T-helper 1 cell treated with Interleukin-12 subunit alpha and Interleukin-12 subunit beta and Interleukin-4 antibody, amounts not matched to agents 30 μg/mL and 1 μg/mL, for 36 hours (primary cell): ENCODE results near the gene RNF20.
"Not testable (repeated sequence)": the region's sequence is repeated elsewhere in the genome, so short reads cannot be mapped to it uniquely, and the experiment has no call there.

Experiments used
- H3K27ac Mint-ChIP-seq: one replicate; pipeline ENCODE4 v1.8.0; 2021; ENCODE audit warnings: mild to moderate bottlenecking, mixed read lengths
- H3K27me3 Mint-ChIP-seq: one replicate; pipeline ENCODE4 v1.8.0; 2021; ENCODE audit warnings: low read depth, mixed read lengths
- H3K36me3 Mint-ChIP-seq: one replicate; pipeline ENCODE4 v1.8.0; 2021; ENCODE audit warnings: low read depth, mixed read lengths
- H3K4me1 Mint-ChIP-seq: one replicate; pipeline ENCODE4 v1.8.0; 2021; ENCODE audit warnings: low read depth, mixed read lengths
- H3K4me3 Mint-ChIP-seq: one replicate; pipeline ENCODE4 v1.8.0; 2021; ENCODE audit warnings: mild to moderate bottlenecking, moderate library complexity, mixed read lengths
- H3K9me3 Mint-ChIP-seq: one replicate; pipeline ENCODE4 v1.8.0; 2021; ENCODE audit warnings: mixed read lengths

Gene RNF20

GRCh38 chr9:101513351-101513750, 20.3 kb upstream of the RNF20 start:
- no peak overlapping the region for H3K4me3 Mint-ChIP-seq
- no peak overlapping the region for H3K27ac Mint-ChIP-seq
- no peaks in the 10 kb centered on the region for H3K4me1 Mint-ChIP-seq
- peaks cover 31% of the 10 kb centered on the region for H3K27me3 Mint-ChIP-seq
- peaks cover 3% of the 10 kb centered on the region for H3K9me3 Mint-ChIP-seq
- H3K36me3 Mint-ChIP-seq = no peaks in the 10 kb centered on the region

- no peaks in the 10 kb centered on the region for H3K36me3 Mint-ChIP-seq
- H3K27ac Mint-ChIP-seq = no peak overlapping the region
- peaks cover 34% of the 10 kb centered on the region for H3K27me3 Mint-ChIP-seq
- no peak overlapping the region for H3K4me3 Mint-ChIP-seq
- H3K4me1 Mint-ChIP-seq = no peaks in the 10 kb centered on the region
- peaks cover 4% of the 10 kb centered on the region for H3K9me3 Mint-ChIP-seq
These were observed 19.6 kb upstream of the RNF20 start for GRCh38 chr9:101514071-101514470.

GRCh38 chr9:101516655-101517054, 17.0 kb upstream of the RNF20 start:
- H3K4me3 Mint-ChIP-seq = no peak overlapping the region
- H3K27ac Mint-ChIP-seq = no peak overlapping the region
- no peaks in the 10 kb centered on the region for H3K36me3 Mint-ChIP-seq
- H3K27me3 Mint-ChIP-seq = peaks cover 42% of the 10 kb centered on the region
- H3K4me1 Mint-ChIP-seq = peaks cover 5% of the 10 kb centered on the region
- peaks cover 4% of the 10 kb centered on the region for H3K9me3 Mint-ChIP-seq

- H3K36me3 Mint-ChIP-seq, H3K27ac Mint-ChIP-seq, H3K4me3 Mint-ChIP-seq, H3K9me3 Mint-ChIP-seq, H3K4me1 Mint-ChIP-seq: not testable (repeated sequence)
- peaks cover 51% of the 10 kb centered on the region for H3K27me3 Mint-ChIP-seq
These were observed 15.2 kb upstream of the RNF20 start for GRCh38 chr9:101518489-101518888.

GRCh38 chr9:101524371-101524770, 9.3 kb upstream of the RNF20 start:
- no peak overlapping the region for H3K27ac Mint-ChIP-seq
- peaks cover 6% of the 10 kb centered on the region for H3K4me1 Mint-ChIP-seq
- no peaks in the 10 kb centered on the region for H3K9me3 Mint-ChIP-seq
- peaks cover 26% of the 10 kb centered on the region for H3K27me3 Mint-ChIP-seq
- H3K4me3 Mint-ChIP-seq = no peak overlapping the region
- H3K36me3 Mint-ChIP-seq = no peaks in the 10 kb centered on the region

GRCh38 chr9:101527066-101527465, 6.6 kb upstream of the RNF20 start:
- Mint-ChIP-seq H3K27me3 (peaks cover 24% of the 10 kb centered on the region), H3K4me1 (peaks cover 3% of the 10 kb centered on the region), H3K9me3 (no peaks in the 10 kb centered on the region), H3K27ac (no peak overlapping the region), H3K36me3 (no peaks in the 10 kb centered on the region), H3K4me3 (no peak overlapping the region)

- Mint-ChIP-seq H3K4me1 (peaks cover 6% of the 10 kb centered on the region), H3K36me3 (no peaks in the 10 kb centered on the region), H3K9me3 (no peaks in the 10 kb centered on the region), H3K4me3 (no peak overlapping the region), H3K27me3 (peaks cover 16% of the 10 kb centered on the region), H3K27ac (no peak overlapping the region)
These were observed 5.6 kb upstream of the RNF20 start for GRCh38 chr9:101528015-101528414.

GRCh38 chr9:101530076-101530711, 3.5 kb upstream of the RNF20 start:
- Mint-ChIP-seq H3K27me3 (peaks cover 4% of the 10 kb centered on the region), H3K9me3 (no peaks in the 10 kb centered on the region), H3K4me3 (no peak overlapping the region), H3K4me1 (peaks cover 15% of the 10 kb centered on the region), H3K36me3 (peaks cover 5% of the 10 kb centered on the region), H3K27ac (no peak overlapping the region)

GRCh38 chr9:101536351-101536750, 2.7 kb downstream of the RNF20 start:
- Mint-ChIP-seq H3K27me3 (no peaks in the 10 kb centered on the region), H3K27ac (no peak overlapping the region), H3K36me3 (peaks cover 12% of the 10 kb centered on the region), H3K4me1 (peaks cover 19% of the 10 kb centered on the region), H3K4me3 (no peak overlapping the region), H3K9me3 (no peaks in the 10 kb centered on the region)

GRCh38 chr9:101536938-101537337, 3.3 kb downstream of the RNF20 start:
- Mint-ChIP-seq H3K9me3 (no peaks in the 10 kb centered on the region), H3K36me3 (peaks cover 12% of the 10 kb centered on the region), H3K27ac (no peak overlapping the region), H3K27me3 (no peaks in the 10 kb centered on the region), H3K4me3 (no peak overlapping the region), H3K4me1 (peaks cover 19% of the 10 kb centered on the region)

- H3K4me3 Mint-ChIP-seq = no peak overlapping the region
- H3K4me1 Mint-ChIP-seq = peaks cover 8% of the 10 kb centered on the region
- H3K27ac Mint-ChIP-seq = no peak overlapping the region
- no peaks in the 10 kb centered on the region for H3K9me3 Mint-ChIP-seq
- peaks cover 13% of the 10 kb centered on the region for H3K36me3 Mint-ChIP-seq
- no peaks in the 10 kb centered on the region for H3K27me3 Mint-ChIP-seq
These were observed 6.4 kb downstream of the RNF20 start for GRCh38 chr9:101540069-101540468.

- no peaks in the 10 kb centered on the region for H3K9me3 Mint-ChIP-seq
- H3K27me3 Mint-ChIP-seq = no peaks in the 10 kb centered on the region
- H3K27ac Mint-ChIP-seq = no peak overlapping the region
- H3K36me3 Mint-ChIP-seq = peaks cover 33% of the 10 kb centered on the region
- H3K4me1 Mint-ChIP-seq = no peaks in the 10 kb centered on the region
- no peak overlapping the region for H3K4me3 Mint-ChIP-seq
These were observed 9.6 kb downstream of the RNF20 start for GRCh38 chr9:101543098-101543735.

GRCh38 chr9:101549472-101550098, 15.9 kb downstream of the RNF20 start:
- H3K36me3 Mint-ChIP-seq = peaks cover 69% of the 10 kb centered on the region
- H3K27ac Mint-ChIP-seq, H3K27me3 Mint-ChIP-seq, H3K4me1 Mint-ChIP-seq, H3K9me3 Mint-ChIP-seq, H3K4me3 Mint-ChIP-seq: not testable (repeated sequence)

- H3K27me3 Mint-ChIP-seq = no peaks in the 10 kb centered on the region
- no peak overlapping the region for H3K4me3 Mint-ChIP-seq
- H3K4me1 Mint-ChIP-seq = peaks cover 8% of the 10 kb centered on the region
- peaks cover 4% of the 10 kb centered on the region for H3K9me3 Mint-ChIP-seq
- peaks cover 69% of the 10 kb centered on the region for H3K36me3 Mint-ChIP-seq
- H3K27ac Mint-ChIP-seq = no peak overlapping the region
These were observed 28.1 kb downstream of the RNF20 start for GRCh38 chr9:101561740-101562139.

- H3K4me3 Mint-ChIP-seq = no peak overlapping the region
- H3K4me1 Mint-ChIP-seq = peaks cover 9% of the 10 kb centered on the region
- peaks cover 63% of the 10 kb centered on the region for H3K36me3 Mint-ChIP-seq
- no peak overlapping the region for H3K27ac Mint-ChIP-seq
- peaks cover 4% of the 10 kb centered on the region for H3K9me3 Mint-ChIP-seq
- no peaks in the 10 kb centered on the region for H3K27me3 Mint-ChIP-seq
These were observed 29.3 kb downstream of the RNF20 start for GRCh38 chr9:101562966-101563365.
